ENCODE measurements around the gene GPR50.

Gene GPR50

DNA sequence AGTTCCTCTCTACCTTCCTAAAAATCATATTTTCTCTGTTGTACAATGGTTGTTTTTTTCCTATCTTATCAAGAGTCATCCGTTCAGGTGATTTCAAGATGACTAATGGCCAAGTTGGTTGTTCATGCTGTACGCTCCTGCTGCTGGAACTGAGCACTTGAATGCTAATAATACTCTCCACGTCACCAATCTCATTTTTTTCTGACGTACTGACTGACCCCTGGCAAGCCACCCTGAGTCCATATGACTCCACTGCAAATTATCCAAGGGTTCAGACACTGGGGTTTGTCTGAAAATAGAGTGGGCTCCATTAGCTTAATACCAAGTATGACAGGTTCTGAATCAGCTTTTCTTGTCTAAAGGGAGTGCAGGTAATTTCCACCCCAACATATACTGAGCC, 21.1 kb upstream of the GPR50 start:
- Histone ChIP-seq H3K79me2 (no peaks in the 10 kb centered on the region), H3K9me3 (ENCODE audit: control insufficient read depth, low read length) (no peaks in the 10 kb centered on the region), H3K27me3 (ENCODE audit: control insufficient read depth, insufficient read depth, low read length) (no peaks in the 10 kb centered on the region), H3K27ac (no peak overlapping the region), H3K36me3 (ENCODE audit: control insufficient read depth, insufficient read depth, low read length) (no peaks in the 10 kb centered on the region), H3K4me1 (no peaks in the 10 kb centered on the region), H2AFZ (no peak overlapping the region), H3K9ac (no peak overlapping the region), H3K4me3 (ENCODE audit: low read depth, low read length) (no peak overlapping the region), H3K4me2 (ENCODE audit: low read length) (no peak overlapping the region)
- TF ChIP-seq CTCF (IDR thresholded peaks at IDR 0.05), result no peak

DNA sequence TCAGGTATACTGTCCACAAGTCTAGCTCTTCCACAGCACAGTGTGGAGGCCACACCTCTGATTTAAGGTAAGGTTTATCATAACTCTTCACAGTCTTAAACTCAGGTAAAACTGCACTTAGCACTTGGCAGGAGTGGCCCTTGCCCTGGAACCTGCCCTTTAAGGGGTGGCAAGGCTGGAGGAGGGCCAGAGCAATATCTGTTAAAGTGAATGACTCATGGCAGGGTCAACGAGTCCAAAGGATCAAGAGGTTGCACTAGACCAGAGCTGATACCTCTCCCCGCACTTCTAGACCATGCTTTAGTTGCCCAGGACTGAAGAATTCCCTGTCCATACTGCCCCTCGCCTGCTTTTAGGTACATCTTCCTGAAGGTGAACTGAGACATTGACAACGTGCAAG, 14.7 kb upstream of the GPR50 start:
- no peaks in the 10 kb centered on the region for H3K27me3 ChIP-seq (ENCODE audit: control insufficient read depth, insufficient read depth, low read length)
- no peak for TF ChIP-seq CTCF (IDR thresholded peaks at IDR 0.05)
- no peaks in the 10 kb centered on the region for H3K36me3 ChIP-seq (ENCODE audit: control insufficient read depth, insufficient read depth, low read length)
- no peak overlapping the region for H3K4me2 ChIP-seq (ENCODE audit: low read length)
- no peak overlapping the region for H2AFZ ChIP-seq
- no peaks in the 10 kb centered on the region for H3K4me1 ChIP-seq
- no peak overlapping the region for H3K9ac ChIP-seq
- H3K27ac ChIP-seq, result no peak overlapping the region
- no peak overlapping the region for H3K4me3 ChIP-seq (ENCODE audit: low read depth, low read length)
- H3K9me3 ChIP-seq (ENCODE audit: control insufficient read depth, low read length), result no peaks in the 10 kb centered on the region
- H3K79me2 ChIP-seq, result no peaks in the 10 kb centered on the region

DNA sequence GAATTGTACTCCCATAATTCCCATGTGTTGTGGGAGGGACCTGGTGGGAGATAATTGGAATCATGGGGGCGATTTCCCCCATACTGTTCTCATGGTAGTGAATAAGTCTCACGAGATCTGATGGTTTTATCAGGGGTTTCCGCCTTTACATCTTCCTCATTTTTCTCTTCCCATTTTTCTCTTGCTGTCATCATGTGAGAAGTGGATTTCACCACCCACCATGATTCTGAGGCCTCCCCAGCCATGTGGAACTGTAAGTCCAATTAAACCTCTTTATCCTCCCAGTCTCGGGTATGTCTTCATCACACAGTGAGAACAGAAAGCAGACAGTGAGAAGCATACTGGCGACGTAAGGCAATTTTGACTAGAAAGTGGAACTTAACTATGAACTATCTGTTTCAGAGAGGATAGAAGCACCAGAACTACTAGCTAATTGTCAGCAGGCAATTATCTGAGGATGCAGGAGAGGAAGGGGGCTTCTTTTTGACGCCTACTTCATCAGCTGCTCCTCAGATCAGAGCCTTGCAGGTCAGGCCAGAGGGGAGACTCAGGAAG, 8.5 kb upstream of the GPR50 start:
- Histone ChIP-seq H2AFZ (no peak overlapping the region), H3K9me3 (ENCODE audit: control insufficient read depth, low read length) (no peaks in the 10 kb centered on the region), H3K79me2 (no peaks in the 10 kb centered on the region), H3K4me2 (ENCODE audit: low read length) (no peak overlapping the region), H3K9ac (no peak overlapping the region), H3K4me1 (no peaks in the 10 kb centered on the region), H3K27me3 (ENCODE audit: control insufficient read depth, insufficient read depth, low read length) (no peaks in the 10 kb centered on the region), H3K27ac (no peak overlapping the region), H3K36me3 (ENCODE audit: control insufficient read depth, insufficient read depth, low read length) (no peaks in the 10 kb centered on the region), H3K4me3 (ENCODE audit: low read depth, low read length) (no peak overlapping the region)
- TF ChIP-seq CTCF (IDR thresholded peaks at IDR 0.05), result no peak

- H3K36me3 ChIP-seq (ENCODE audit: control insufficient read depth, insufficient read depth, low read length), result no peaks in the 10 kb centered on the region
- TF ChIP-seq CTCF (IDR thresholded peaks at IDR 0.05), result no peak
- H3K9me3 ChIP-seq (ENCODE audit: control insufficient read depth, low read length), result no peaks in the 10 kb centered on the region
- H3K4me1 ChIP-seq, result no peaks in the 10 kb centered on the region
- no peaks in the 10 kb centered on the region for H3K27me3 ChIP-seq (ENCODE audit: control insufficient read depth, insufficient read depth, low read length)
- H3K4me2 ChIP-seq (ENCODE audit: low read length), result no peak overlapping the region
- H3K79me2 ChIP-seq, result no peaks in the 10 kb centered on the region
- no peak overlapping the region for H3K27ac ChIP-seq
- no peak overlapping the region for H3K9ac ChIP-seq
- no peak overlapping the region for H3K4me3 ChIP-seq (ENCODE audit: low read depth, low read length)
- H2AFZ ChIP-seq, result no peak overlapping the region
Measured at GRCh38 chrX:151169783-151170182, 6.6 kb upstream of the GPR50 start.

GRCh38 chrX:151174581-151175282, 1.7 kb upstream of the GPR50 start:
- TF ChIP-seq CTCF (IDR thresholded peaks at IDR 0.05), result no peak
- Histone ChIP-seq H3K27me3 (ENCODE audit: control insufficient read depth, insufficient read depth, low read length) (no peaks in the 10 kb centered on the region), H3K36me3 (ENCODE audit: control insufficient read depth, insufficient read depth, low read length) (no peaks in the 10 kb centered on the region), H3K79me2 (no peaks in the 10 kb centered on the region), H3K4me1 (no peaks in the 10 kb centered on the region), H3K9me3 (ENCODE audit: control insufficient read depth, low read length) (no peaks in the 10 kb centered on the region), H3K4me2 (ENCODE audit: low read length) (no peak overlapping the region), H3K9ac (no peak overlapping the region), H3K4me3 (ENCODE audit: low read depth, low read length) (no peak overlapping the region), H2AFZ (no peak overlapping the region), H3K27ac (no peak overlapping the region)

Measured in parathyroid adenoma (tissue), 2 donors.